ENCODE data around the gene DGKZ.
"Not testable (repeated sequence)": the region's sequence is repeated elsewhere in the genome, so short reads cannot be mapped to it uniquely, and the experiment has no call there.

DGKZ gene

GRCh38 chr11:46367244-46367915, 20.1 kb downstream of the DGKZ start:
- no peak for DNase-seq

- DNase-seq: no peak
These were observed 20.6 kb downstream of the DGKZ start for GRCh38 chr11:46367916-46368267.

GRCh38 chr11:46369458-46370152, 22.3 kb downstream of the DGKZ start:
- peak; percentile 91 for DNase-seq

GRCh38 chr11:46370253-46370652, 23.0 kb downstream of the DGKZ start:
- no peak for DNase-seq

- DNase-seq: not testable (repeated sequence)
These were observed 24.0 kb downstream of the DGKZ start for GRCh38 chr11:46371262-46371661.

- DNase-seq: no peak
These were observed 24.8 kb downstream of the DGKZ start for GRCh38 chr11:46372086-46372485.

- DNase-seq: not testable (repeated sequence)
These were observed 25.2 kb downstream of the DGKZ start for GRCh38 chr11:46372501-46372900.

GRCh38 chr11:46373787-46374740, 26.8 kb downstream of the DGKZ start:
- no peak for DNase-seq

- DNase-seq: no peak
These were observed 27.6 kb downstream of the DGKZ start for GRCh38 chr11:46374815-46375214.

- no peak for DNase-seq
These were observed 28.3 kb downstream of the DGKZ start for GRCh38 chr11:46375392-46376101.

- no peak for DNase-seq
These were observed 29.2 kb downstream of the DGKZ start for GRCh38 chr11:46376258-46377050.

GRCh38 chr11:46377290-46377689, 30.0 kb downstream of the DGKZ start:
- no peak for DNase-seq

- DNase-seq: no peak
These were observed 30.6 kb downstream of the DGKZ start for GRCh38 chr11:46377831-46378230.

- no peak for DNase-seq
These were observed 31.0 kb downstream of the DGKZ start for GRCh38 chr11:46378296-46378695.

GRCh38 chr11:46378811-46379481, 31.7 kb downstream of the DGKZ start:
- no peak for DNase-seq

GRCh38 chr11:46379482-46380293, 32.4 kb downstream of the DGKZ start:
- DNase-seq: not testable (repeated sequence)

GRCh38 chr11:46380340-46381047, 33.2 kb downstream of the DGKZ start:
- DNase-seq: no peak

GRCh38 chr11:46381048-46381818, 34.0 kb downstream of the DGKZ start, which contains the start of gene MDK:
Gene MDK, plus strand, starts transcription at chr11:46381669. Its CDS starts 389 bp downstream, at chr11:46382058.
- DNase-seq: no peak

Measured in NCI-H226 (cell line).